Measurements from ENCODE around the gene FAAP20.

The FAAP20 gene

GRCh38 chr1:2184531-2184930 lies 10.0 kb downstream of the FAAP20 start:
- Mint-ChIP-seq H3K4me1 (peaks cover 2% of the 10 kb centered on the region), H3K4me3 (no peak overlapping the region), H3K9me3 (no peaks in the 10 kb centered on the region), H3K27me3 (no peaks in the 10 kb centered on the region), H3K27ac (no peak overlapping the region), H3K36me3 (ENCODE audit: low read depth) (peaks cover 4% of the 10 kb centered on the region)
- no peak for DNase-seq
- no peak for ATAC-seq

DNA sequence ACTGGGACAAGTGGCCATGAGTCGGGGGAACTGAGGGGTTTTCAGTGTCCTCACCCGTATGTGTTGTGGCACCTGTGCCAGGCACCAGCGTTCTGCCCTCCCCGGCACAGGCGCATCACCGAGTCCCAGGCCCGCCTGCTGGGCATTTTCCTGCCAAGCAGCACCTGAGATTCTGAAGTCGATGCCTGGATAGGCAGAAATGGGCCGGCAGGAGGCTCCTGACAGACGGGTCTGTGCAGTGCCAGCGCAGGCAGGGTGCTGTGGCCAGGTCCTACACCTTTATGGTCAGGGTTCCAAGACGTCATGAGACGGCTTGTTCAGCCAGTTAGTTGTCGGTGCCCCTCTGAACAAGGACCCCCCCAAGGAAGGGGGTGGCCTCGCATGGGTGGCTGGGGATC lies 10.6 kb downstream of the FAAP20 start:
- H3K27me3 Mint-ChIP-seq: no peaks in the 10 kb centered on the region
- no peaks in the 10 kb centered on the region for H3K4me1 Mint-ChIP-seq
- peaks cover 4% of the 10 kb centered on the region for H3K36me3 Mint-ChIP-seq (ENCODE audit: low read depth)
- H3K27ac Mint-ChIP-seq: no peak overlapping the region
- ATAC-seq (no peak), DNase-seq (no peak)
- H3K9me3 Mint-ChIP-seq: no peaks in the 10 kb centered on the region
- no peak overlapping the region for H3K4me3 Mint-ChIP-seq

DNA sequence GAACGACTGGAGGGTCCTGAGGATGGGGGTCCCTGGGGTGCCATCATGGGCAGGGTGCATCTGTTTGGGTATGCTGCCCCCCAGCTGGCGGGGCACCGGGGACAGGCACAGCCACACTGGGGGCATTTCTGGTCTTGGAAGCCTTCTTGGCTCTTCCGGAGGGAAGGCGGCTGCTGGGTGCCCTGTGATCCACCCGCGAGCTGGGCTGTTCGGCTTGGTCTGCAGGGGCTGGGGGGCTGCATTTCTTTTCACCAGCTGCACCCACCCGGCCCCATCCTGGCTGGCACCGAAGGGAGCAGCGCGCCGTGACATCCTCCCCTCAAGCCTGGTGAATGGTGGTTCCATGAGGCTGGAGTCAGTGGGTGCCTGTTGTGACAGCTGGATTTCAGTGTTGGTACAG lies 12.2 kb downstream of the FAAP20 start:
- H3K27ac Mint-ChIP-seq: no peak overlapping the region
- no peaks in the 10 kb centered on the region for H3K9me3 Mint-ChIP-seq
- DNase-seq: no peak
- H3K27me3 Mint-ChIP-seq: no peaks in the 10 kb centered on the region
- no peaks in the 10 kb centered on the region for H3K4me1 Mint-ChIP-seq
- peaks cover 4% of the 10 kb centered on the region for H3K36me3 Mint-ChIP-seq (ENCODE audit: low read depth)
- no peak for ATAC-seq
- no peak overlapping the region for H3K4me3 Mint-ChIP-seq

GRCh38 chr1:2181752-2182151 lies 12.8 kb downstream of the FAAP20 start:
- Mint-ChIP-seq H3K36me3 (ENCODE audit: low read depth) (peaks cover 4% of the 10 kb centered on the region), H3K27ac (no peak overlapping the region), H3K9me3 (no peaks in the 10 kb centered on the region), H3K4me1 (no peaks in the 10 kb centered on the region), H3K4me3 (no peak overlapping the region), H3K27me3 (no peaks in the 10 kb centered on the region)
- ATAC-seq (no peak), DNase-seq (no peak)

DNA sequence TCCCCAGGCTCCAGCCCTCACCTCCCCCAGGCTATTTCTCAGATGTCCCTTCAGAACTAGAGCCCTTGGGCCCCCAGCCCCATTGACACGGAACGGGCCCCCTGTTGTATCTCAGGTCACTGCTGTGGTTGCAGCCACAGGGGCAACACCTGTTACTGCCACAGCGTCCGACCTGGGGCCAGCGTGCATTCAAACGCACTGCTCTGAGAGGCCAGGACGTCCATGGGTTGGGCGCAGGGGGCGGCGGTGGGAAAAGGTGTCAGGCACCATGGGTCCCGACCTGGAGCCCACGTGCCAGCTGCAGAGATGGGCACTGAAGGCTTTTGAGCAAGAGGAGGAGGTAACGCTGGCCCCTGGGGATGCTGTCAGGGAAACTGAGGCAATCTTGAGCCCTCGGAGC lies 13.3 kb downstream of the FAAP20 start:
- no peaks in the 10 kb centered on the region for H3K4me1 Mint-ChIP-seq
- no peaks in the 10 kb centered on the region for H3K27me3 Mint-ChIP-seq
- no peak overlapping the region for H3K27ac Mint-ChIP-seq
- no peak overlapping the region for H3K4me3 Mint-ChIP-seq
- DNase-seq (no peak), ATAC-seq (no peak)
- H3K36me3 Mint-ChIP-seq (ENCODE audit: low read depth): peaks cover 4% of the 10 kb centered on the region
- no peaks in the 10 kb centered on the region for H3K9me3 Mint-ChIP-seq

DNA sequence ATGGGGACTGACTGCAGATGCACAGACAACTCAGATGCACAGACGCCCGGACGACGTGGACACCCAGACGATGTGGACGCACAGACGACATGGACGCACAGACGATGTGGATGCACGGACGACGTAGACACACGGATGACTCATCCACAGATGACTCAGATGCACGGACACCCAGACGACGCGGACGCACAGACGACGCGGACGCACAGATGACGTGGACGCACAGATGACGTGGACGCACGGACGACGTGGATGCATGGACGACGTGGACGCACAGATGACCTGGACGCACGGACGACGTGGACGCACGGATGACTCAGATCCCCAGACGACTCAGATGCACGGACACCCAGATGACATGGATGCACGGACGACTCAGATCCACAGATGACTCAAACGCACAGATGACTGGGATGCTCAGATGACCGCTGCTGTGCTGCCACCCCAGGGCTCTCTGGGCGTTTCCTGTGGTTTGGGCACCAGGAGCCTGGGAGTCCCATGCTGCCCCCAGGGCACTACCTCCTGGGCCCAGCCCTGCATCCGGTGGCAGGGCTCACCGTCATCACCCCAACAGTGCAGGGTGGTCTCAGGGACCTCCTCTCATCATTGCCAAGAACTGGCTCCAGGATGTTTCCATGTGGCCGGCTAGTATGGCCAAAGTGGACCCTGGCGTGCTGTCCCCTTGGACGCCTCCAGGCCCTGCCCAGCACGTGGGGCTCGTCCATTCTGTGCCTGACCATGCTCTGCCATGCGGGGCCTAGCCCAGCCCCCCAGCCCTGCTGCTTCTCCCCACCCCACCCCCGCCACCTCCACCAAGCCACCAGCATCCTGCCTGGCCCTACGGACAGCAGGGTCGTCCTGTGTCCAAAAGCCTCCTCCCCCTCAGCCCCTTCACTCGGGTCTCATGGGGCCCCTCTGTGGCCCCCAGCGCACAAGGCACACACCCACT lies 14.0 kb downstream of the FAAP20 start:
- Mint-ChIP-seq H3K36me3 (ENCODE audit: low read depth) (peaks cover 2% of the 10 kb centered on the region), H3K27me3 (no peaks in the 10 kb centered on the region), H3K9me3 (no peaks in the 10 kb centered on the region), H3K27ac (no peak overlapping the region), H3K4me1 (no peaks in the 10 kb centered on the region), H3K4me3 (no peak overlapping the region)
- ATAC-seq (no peak), DNase-seq (no peak)

DNA sequence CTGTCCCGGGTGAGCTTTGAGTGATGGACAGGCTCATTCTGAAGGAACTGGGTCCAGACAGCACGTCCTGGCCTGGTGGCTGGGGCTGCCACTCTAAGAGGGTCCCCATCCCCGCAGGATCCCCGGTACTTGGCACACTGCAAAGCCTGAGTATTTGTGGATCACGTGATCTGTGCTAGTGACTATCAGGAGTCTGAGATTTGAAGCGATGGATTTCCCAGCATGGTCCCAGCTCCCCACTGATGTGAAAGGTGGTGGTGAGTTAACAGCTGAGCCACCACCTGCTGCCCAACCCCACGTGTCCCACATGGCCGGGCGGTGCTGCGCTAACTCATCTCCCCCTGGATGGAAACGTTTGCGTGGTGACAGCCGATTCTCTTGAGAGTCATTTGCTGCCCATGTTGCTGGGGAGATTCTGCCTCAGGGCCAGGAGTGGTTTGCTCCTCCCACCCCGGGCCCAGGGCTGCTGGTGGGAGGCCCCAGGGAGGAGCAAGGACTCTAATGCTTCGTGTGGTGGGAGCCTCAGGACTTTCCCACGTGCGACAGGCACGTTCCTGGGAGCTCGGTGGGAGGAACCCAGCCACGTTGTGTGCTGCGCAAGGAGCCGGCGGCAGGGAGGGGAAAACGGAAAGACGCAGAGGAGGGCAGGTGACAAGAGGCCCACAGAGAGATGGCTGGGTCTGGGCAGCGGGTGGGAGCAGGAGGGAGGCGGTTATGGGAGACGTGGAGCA lies 15.1 kb downstream of the FAAP20 start:
- H3K27ac Mint-ChIP-seq: no peak overlapping the region
- no peaks in the 10 kb centered on the region for H3K9me3 Mint-ChIP-seq
- H3K4me3 Mint-ChIP-seq: no peak overlapping the region
- ATAC-seq (no peak), DNase-seq (no peak)
- no peaks in the 10 kb centered on the region for H3K36me3 Mint-ChIP-seq (ENCODE audit: low read depth)
- peaks cover 2% of the 10 kb centered on the region for H3K4me1 Mint-ChIP-seq
- no peaks in the 10 kb centered on the region for H3K27me3 Mint-ChIP-seq

DNA sequence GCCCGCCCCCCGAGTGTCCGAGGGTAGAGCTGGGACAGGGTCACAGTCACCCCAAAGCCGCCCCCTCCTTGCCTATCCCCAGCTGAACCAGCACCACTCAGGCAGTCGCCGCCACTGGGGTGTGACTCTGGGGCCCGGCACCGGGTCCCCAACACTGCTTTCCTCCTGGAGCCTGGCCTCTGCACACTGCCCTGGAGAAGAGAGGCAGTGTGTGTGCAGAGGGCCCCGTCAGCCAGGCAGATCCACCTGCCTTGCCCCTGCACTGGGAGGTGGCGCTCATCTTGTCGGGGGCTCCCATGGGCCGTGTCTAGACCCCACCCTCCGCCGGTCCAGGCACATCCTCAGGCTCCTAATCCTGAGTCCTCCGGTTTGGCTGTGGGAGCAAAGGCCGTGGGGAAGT lies 15.7 kb downstream of the FAAP20 start:
- Mint-ChIP-seq H3K27ac (no peak overlapping the region), H3K4me3 (no peak overlapping the region), H3K4me1 (peaks cover 4% of the 10 kb centered on the region), H3K27me3 (no peaks in the 10 kb centered on the region), H3K9me3 (no peaks in the 10 kb centered on the region), H3K36me3 (ENCODE audit: low read depth) (no peaks in the 10 kb centered on the region)
- no peak for ATAC-seq
- DNase-seq: no peak

DNA sequence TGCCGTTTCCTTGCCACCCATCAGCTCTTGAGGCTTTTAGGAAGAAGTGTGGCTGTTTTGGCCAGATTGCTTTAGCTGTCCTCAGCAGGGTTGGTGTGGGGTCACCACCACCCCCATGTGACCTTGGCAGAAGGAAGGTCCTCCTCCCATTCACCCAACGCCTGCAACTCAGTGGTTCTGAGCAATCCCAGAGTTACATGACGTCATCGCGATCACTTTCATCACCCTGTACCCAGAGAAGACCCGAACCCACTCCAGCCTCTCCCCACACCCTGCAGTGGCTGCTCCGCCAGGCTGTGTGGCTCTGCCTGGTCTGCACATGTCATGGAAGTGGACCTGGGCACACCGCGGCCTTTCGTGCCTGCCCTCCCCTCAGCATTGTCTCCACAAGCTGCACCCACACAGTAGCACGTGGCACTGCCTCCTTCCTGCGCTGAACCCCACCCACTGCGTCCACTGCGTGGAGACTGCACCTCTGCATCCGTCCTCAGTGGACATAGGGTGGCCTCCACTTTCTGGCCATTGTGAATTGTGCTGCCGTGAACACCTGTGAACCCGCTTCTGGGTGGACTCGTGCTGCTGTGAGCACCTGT lies 16.5 kb downstream of the FAAP20 start:
- Mint-ChIP-seq H3K4me1 (peaks cover 4% of the 10 kb centered on the region), H3K9me3 (no peaks in the 10 kb centered on the region), H3K36me3 (ENCODE audit: low read depth) (no peaks in the 10 kb centered on the region), H3K27ac (no peak overlapping the region), H3K27me3 (no peaks in the 10 kb centered on the region), H3K4me3 (no peak overlapping the region)
- DNase-seq (no peak), ATAC-seq (no peak)

GRCh38 chr1:2177541-2177940 lies 17.0 kb downstream of the FAAP20 start:
- no peaks in the 10 kb centered on the region for H3K36me3 Mint-ChIP-seq (ENCODE audit: low read depth)
- no peaks in the 10 kb centered on the region for H3K9me3 Mint-ChIP-seq
- ATAC-seq (no peak), DNase-seq (no peak)
- H3K4me3 Mint-ChIP-seq: no peak overlapping the region
- H3K27me3 Mint-ChIP-seq: no peaks in the 10 kb centered on the region
- H3K27ac Mint-ChIP-seq: no peak overlapping the region
- peaks cover 4% of the 10 kb centered on the region for H3K4me1 Mint-ChIP-seq

GRCh38 chr1:2176615-2177014 lies 18.0 kb downstream of the FAAP20 start:
- H3K27ac Mint-ChIP-seq: no peak overlapping the region
- no peak overlapping the region for H3K4me3 Mint-ChIP-seq
- H3K27me3 Mint-ChIP-seq: no peaks in the 10 kb centered on the region
- no peaks in the 10 kb centered on the region for H3K9me3 Mint-ChIP-seq
- no peaks in the 10 kb centered on the region for H3K36me3 Mint-ChIP-seq (ENCODE audit: low read depth)
- H3K4me1 Mint-ChIP-seq: peaks cover 4% of the 10 kb centered on the region
- ATAC-seq: no peak
- DNase-seq: no peak

- Mint-ChIP-seq H3K36me3 (ENCODE audit: low read depth) (no peaks in the 10 kb centered on the region), H3K4me3 (no peak overlapping the region), H3K27ac (no peak overlapping the region), H3K4me1 (peaks cover 4% of the 10 kb centered on the region), H3K9me3 (no peaks in the 10 kb centered on the region), H3K27me3 (no peaks in the 10 kb centered on the region)
- DNase-seq: no peak
- ATAC-seq: no peak
Observed at GRCh38 chr1:2175681-2176454, 18.7 kb downstream of the FAAP20 start.

DNA sequence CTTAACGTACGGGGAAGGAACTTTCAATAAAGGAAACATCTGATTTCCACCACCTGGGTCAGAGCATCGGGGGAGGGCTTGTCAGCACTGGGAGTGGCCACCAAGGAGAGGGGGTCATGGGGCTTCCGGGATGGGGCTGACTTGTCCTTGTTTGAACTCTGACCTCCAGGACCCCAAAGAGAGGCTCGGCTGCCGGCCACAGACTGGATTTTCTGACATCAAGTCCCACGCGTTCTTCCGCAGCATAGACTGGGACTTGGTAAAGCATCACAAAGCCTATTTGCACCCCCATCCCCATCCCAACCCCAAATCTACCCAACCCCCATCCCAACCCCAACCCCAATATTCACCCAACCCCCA lies 19.5 kb downstream of the FAAP20 start:
- no peaks in the 10 kb centered on the region for H3K27me3 Mint-ChIP-seq
- peaks cover 4% of the 10 kb centered on the region for H3K4me1 Mint-ChIP-seq
- no peaks in the 10 kb centered on the region for H3K9me3 Mint-ChIP-seq
- H3K27ac Mint-ChIP-seq: no peak overlapping the region
- ATAC-seq (no peak), DNase-seq (no peak)
- no peaks in the 10 kb centered on the region for H3K36me3 Mint-ChIP-seq (ENCODE audit: low read depth)
- peak overlapping the region; percentile 63 for H3K4me3 Mint-ChIP-seq

- H3K27ac Mint-ChIP-seq: no peak overlapping the region
- ATAC-seq (peak; percentile 53), DNase-seq (peak; percentile 54)
- H3K4me3 Mint-ChIP-seq: peak overlapping the region; percentile 63
- peaks cover 4% of the 10 kb centered on the region for H3K4me1 Mint-ChIP-seq
- H3K9me3 Mint-ChIP-seq: no peaks in the 10 kb centered on the region
- H3K27me3 Mint-ChIP-seq: no peaks in the 10 kb centered on the region
- no peaks in the 10 kb centered on the region for H3K36me3 Mint-ChIP-seq (ENCODE audit: low read depth)
Observed at GRCh38 chr1:2174348-2175054, 20.1 kb downstream of the FAAP20 start.
